Left forelimb (tissue), 1 donor: ENCODE data around the gene OR4K15.
"Not testable (repeated sequence)": the region's sequence is repeated elsewhere in the genome, so short reads cannot be mapped to it uniquely, and the experiment has no call there.

Experiments
- DNase-seq: peaks from one replicate; pipeline ENCODE4 v3.0.0-alpha.2; 2018; ENCODE audit warnings: low spot score

OR4K15 gene

GRCh38 chr14:19975291-19975690 lies at the start of gene OR4K15:
TSS of gene OR4K15 (plus strand) at chr14:19975591. CDS start at chr14:19975591, 0 bp downstream.
- DNase-seq = no peak

- DNase-seq = no peak
Observed at GRCh38 chr14:19930617-19931016, 44.8 kb upstream of the OR4K15 start, which contains the start of gene OR4K1. TSS of gene OR4K1 (plus strand) at chr14:19930917. CDS start at chr14:19935667, 4,750 bp downstream.

GRCh38 chr14:19941668-19942067 lies 33.7 kb upstream of the OR4K15 start:
- DNase-seq = no peak

GRCh38 chr14:19947413-19948090 lies 27.8 kb upstream of the OR4K15 start:
- DNase-seq = no peak

- DNase-seq = no peak
Observed at GRCh38 chr14:19949218-19949617, 26.2 kb upstream of the OR4K15 start.

GRCh38 chr14:19969735-19970134 lies 5.7 kb upstream of the OR4K15 start:
- not testable (repeated sequence) for DNase-seq

GRCh38 chr14:19974844-19975243 lies 547 bp upstream of the OR4K15 start:
- no peak for DNase-seq

- no peak for DNase-seq
Observed at GRCh38 chr14:19993438-19993837, 18.0 kb downstream of the OR4K15 start.

GRCh38 chr14:20001863-20002262 lies 26.5 kb downstream of the OR4K15 start, which contains the start of gene OR4Q2:
TSS of gene OR4Q2 (plus strand) at chr14:20002163.
- no peak for DNase-seq

- no peak for DNase-seq
Observed at GRCh38 chr14:20002319-20002718, 26.9 kb downstream of the OR4K15 start.

GRCh38 chr14:20008156-20008555 lies 32.8 kb downstream of the OR4K15 start:
- DNase-seq = no peak

- DNase-seq = no peak
Observed at GRCh38 chr14:20019257-20019865, 44.0 kb downstream of the OR4K15 start, which contains the start of gene OR4K14. TSS of gene OR4K14 (minus strand) at chr14:20019307. CDS start at chr14:20015193, 4,114 bp downstream.
